HG03460 (cell line): Measurements from ENCODE around the gene MEF2C.
A peak's percentile ranks its signal among the peaks of the same experiment; 100 is the strongest.

Experiments
- ATAC-seq: cut with Tn5 transposase; IDR thresholded peaks from one replicate; pipeline ENCODE4 v1.9.1; 2021; ENCODE audit not compliant: unreplicated experiment

MEF2C gene

GRCh38 chr5:88833371-88834130, 49.4 kb downstream of the MEF2C start:
- peak; percentile 38 for ATAC-seq

- ATAC-seq = no peak
These were observed 51.2 kb downstream of the MEF2C start for GRCh38 chr5:88831816-88832215.

- peak; percentile 23 for ATAC-seq
These were observed 52.4 kb downstream of the MEF2C start for GRCh38 chr5:88830567-88830966.

- ATAC-seq = no peak
These were observed 53.2 kb downstream of the MEF2C start for GRCh38 chr5:88829775-88830174.

GRCh38 chr5:88829054-88829453, 53.9 kb downstream of the MEF2C start:
- no peak for ATAC-seq

GRCh38 chr5:88827997-88828396, 55.0 kb downstream of the MEF2C start:
- no peak for ATAC-seq

GRCh38 chr5:88826646-88827585, 56.1 kb downstream of the MEF2C start:
- ATAC-seq = peak; percentile 64

- ATAC-seq = no peak
These were observed 57.2 kb downstream of the MEF2C start for GRCh38 chr5:88825584-88826315.

GRCh38 chr5:88824892-88825583, 57.9 kb downstream of the MEF2C start:
- ATAC-seq = no peak

GRCh38 chr5:88824141-88824540, 58.8 kb downstream of the MEF2C start:
- no peak for ATAC-seq

- ATAC-seq = no peak
These were observed 59.8 kb downstream of the MEF2C start for GRCh38 chr5:88823201-88823600.

- ATAC-seq = no peak
These were observed 61.8 kb downstream of the MEF2C start for GRCh38 chr5:88821161-88821560.

GRCh38 chr5:88820581-88820980, 62.4 kb downstream of the MEF2C start:
- no peak for ATAC-seq

- peak; percentile 34 for ATAC-seq
These were observed 63.5 kb downstream of the MEF2C start for GRCh38 chr5:88819301-88819999.

- ATAC-seq = no peak
These were observed 64.7 kb downstream of the MEF2C start for GRCh38 chr5:88818296-88818695.

- ATAC-seq = no peak
These were observed 66.8 kb downstream of the MEF2C start for GRCh38 chr5:88816195-88816594.

GRCh38 chr5:88815050-88815789, 67.8 kb downstream of the MEF2C start:
- no peak for ATAC-seq

GRCh38 chr5:88813805-88814575, 69.0 kb downstream of the MEF2C start:
- ATAC-seq = no peak

GRCh38 chr5:88813244-88813643, 69.7 kb downstream of the MEF2C start:
- no peak for ATAC-seq
